DND-41 (cell line): Measurements from ENCODE around the gene RASGRP2.

ENCODE experiments used
- ATAC-seq: fragments of 200-7000 bp; cut with Tn5 transposase; 3 replicates; pipeline ENCODE4 v1.9.1; 2021; ENCODE audit warnings: low read depth; ENCODE audit not compliant: insufficient read depth
- DNase-seq: peaks from one replicate; pipeline ENCODE4 v3.0.0-alpha.2; 2020
- H2AFZ ChIP-seq: 2 replicates; pipeline ENCODE4 v1.6.0; 2012; ENCODE audit warnings: low read depth, low read length
- H3K27ac ChIP-seq: 2 replicates; pipeline ENCODE4 v1.5.1; 2012; ENCODE audit warnings: low read length, inconsistent platforms
- H3K27me3 ChIP-seq: fragments of 200-600 bp; sonication (generic); 2 replicates; pipeline ENCODE4 v1.6.0; 2012; ENCODE audit warnings: low read length, mild to moderate bottlenecking, inconsistent platforms; ENCODE audit not compliant: insufficient read depth, poor library complexity
- H3K36me3 ChIP-seq: 2 replicates; pipeline ENCODE4 v1.5.1; 2012; ENCODE audit warnings: low read length, inconsistent platforms; ENCODE audit not compliant: insufficient read depth
- H3K4me1 ChIP-seq: 2 replicates; pipeline ENCODE4 v1.5.1; 2012; ENCODE audit warnings: mild to moderate bottlenecking, low read length; ENCODE audit not compliant: insufficient read depth
- H3K4me2 ChIP-seq: 2 replicates; pipeline ENCODE4 v1.6.0; 2012; ENCODE audit warnings: mild to moderate bottlenecking, moderate library complexity, low read length, inconsistent platforms; ENCODE audit not compliant: insufficient read depth
- H3K4me3 ChIP-seq, 2 experiments: fragments of 200-600 bp in 1 of 2; shearing (Covaris generic) in 1 of 2; 2 replicates each; pipeline ENCODE4 v1.5.1; 2012 to 2016; ENCODE audit warnings: inconsistent platforms in 2 of 2, low read length in 2 of 2, mild to moderate bottlenecking in 2 of 2, low read depth in 1 of 2, moderate library complexity in 1 of 2
- H3K79me2 ChIP-seq: 2 replicates; pipeline ENCODE4 v1.6.0; 2012; ENCODE audit warnings: low read length, inconsistent platforms; ENCODE audit not compliant: insufficient read depth
- H3K9ac ChIP-seq: 2 replicates; pipeline ENCODE4 v1.6.0; 2012; ENCODE audit warnings: low read depth, mild to moderate bottlenecking, inconsistent platforms, low read length, moderate library complexity
- H3K9me3 ChIP-seq: 2 replicates; pipeline ENCODE4 v1.5.1; 2012; ENCODE audit warnings: low read length, moderate library complexity, mild to moderate bottlenecking, inconsistent platforms; ENCODE audit not compliant: insufficient read depth, severe bottlenecking
- H4K20me1 ChIP-seq: 2 replicates; pipeline ENCODE4 v1.6.0; 2012; ENCODE audit warnings: low read length; ENCODE audit not compliant: insufficient read depth
- CTCF ChIP-seq: IDR thresholded peaks from 2 replicates; pipeline ENCODE4 v1.5.1; 2012; ENCODE audit warnings: borderline replicate concordance, low read length, moderate library complexity, mild to moderate bottlenecking; ENCODE audit not compliant: poor library complexity, severe bottlenecking; ENCODE audit errors: extremely low read depth
- EZH2 ChIP-seq: IDR thresholded peaks from 3 replicates; pipeline ENCODE4 v1.6.1; 2012; ENCODE audit warnings: borderline replicate concordance, low read depth, mild to moderate bottlenecking, moderate library complexity, low read length, inconsistent platforms; ENCODE audit not compliant: severe bottlenecking

RASGRP2 gene

GRCh38 chr11:64787526-64788320 is 43.8 kb upstream of the RASGRP2 start:
- Histone ChIP-seq H3K9ac (no peak overlapping the region), H4K20me1 (no peaks in the 10 kb centered on the region), H3K36me3 (no peaks in the 10 kb centered on the region), H3K79me2 (no peaks in the 10 kb centered on the region), H3K27me3 (no peaks in the 10 kb centered on the region), H3K9me3 (no peaks in the 10 kb centered on the region), H3K4me1 (no peaks in the 10 kb centered on the region), H3K27ac (no peak overlapping the region), H2AFZ (no peak overlapping the region), H3K4me3 (no peak overlapping the region), H3K4me2 (no peak overlapping the region)
- peak; percentile 61 for ATAC-seq
- DNase-seq: peak; percentile 40
- TF ChIP-seq CTCF (peak; percentile 67), EZH2 (no peak)

GRCh38 chr11:64786308-64786707 is 42.4 kb upstream of the RASGRP2 start:
- no peaks in the 10 kb centered on the region for H3K36me3 ChIP-seq
- ATAC-seq (no peak), DNase-seq (no peak)
- H3K4me2 ChIP-seq: no peak overlapping the region
- no peaks in the 10 kb centered on the region for H3K9me3 ChIP-seq
- no peak overlapping the region for H2AFZ ChIP-seq
- H4K20me1 ChIP-seq: no peaks in the 10 kb centered on the region
- H3K27ac ChIP-seq: no peak overlapping the region
- TF ChIP-seq CTCF (no peak), EZH2 (no peak)
- H3K27me3 ChIP-seq: no peaks in the 10 kb centered on the region
- H3K4me3 ChIP-seq: no peak overlapping the region
- H3K4me1 ChIP-seq: no peaks in the 10 kb centered on the region
- H3K9ac ChIP-seq: no peak overlapping the region
- H3K79me2 ChIP-seq: no peaks in the 10 kb centered on the region

GRCh38 chr11:64784813-64785581 is 41.1 kb upstream of the RASGRP2 start:
- Histone ChIP-seq H3K4me1 (peaks cover under 1% of the 10 kb centered on the region), H3K79me2 (no peaks in the 10 kb centered on the region), H3K27ac (no peak overlapping the region), H3K4me2 (no peak overlapping the region), H4K20me1 (no peaks in the 10 kb centered on the region), H3K36me3 (no peaks in the 10 kb centered on the region), H3K4me3 (no peak overlapping the region), H2AFZ (no peak overlapping the region), H3K9me3 (no peaks in the 10 kb centered on the region), H3K9ac (no peak overlapping the region), H3K27me3 (no peaks in the 10 kb centered on the region)
- no peak for DNase-seq
- TF ChIP-seq CTCF (no peak), EZH2 (no peak)
- no peak for ATAC-seq
